GM20000 (cell line): ENCODE data around the gene NIPAL1.
A peak's percentile ranks its signal among the peaks of the same experiment; 100 is the strongest.
"Not testable (repeated sequence)": the region's sequence is repeated elsewhere in the genome, so short reads cannot be mapped to it uniquely, and the experiment has no call there.

Experiments
- DNase-seq: peaks from one replicate; pipeline ENCODE4 v3.0.0; 2012; ENCODE audit warnings: low spot score
- CTCF ChIP-seq: IDR thresholded peaks from 2 replicates; pipeline ENCODE4 v1.5.1; 2012; ENCODE audit warnings: mild to moderate bottlenecking, control low read depth; ENCODE audit errors: extremely low read depth, missing control alignments

Gene NIPAL1

GRCh38 chr4:48016141-48017107 lies at the start of gene NIPAL1, which contains the start of gene CNGA1:
Gene NIPAL1 (plus strand): TSS chr4:48016772. CDS start chr4:48016840, 68 bp downstream.
Gene CNGA1 (minus strand): TSS chr4:48016681. CDS start chr4:47952689, 63,992 bp downstream.
- peak; percentile 86 for DNase-seq
- peak; percentile 33 for TF ChIP-seq CTCF

- TF ChIP-seq CTCF, result no peak
- DNase-seq, result no peak
Measured at GRCh38 chr4:47968847-47969246, 47.7 kb upstream of the NIPAL1 start.

- no peak for TF ChIP-seq CTCF
- peak; percentile 28 for DNase-seq
Measured at GRCh38 chr4:47972181-47972580, 44.4 kb upstream of the NIPAL1 start.

- TF ChIP-seq CTCF, result no peak
- no peak for DNase-seq
Measured at GRCh38 chr4:47972721-47973120, 43.9 kb upstream of the NIPAL1 start.

GRCh38 chr4:47974566-47974965 lies 42.0 kb upstream of the NIPAL1 start:
- no peak for DNase-seq
- TF ChIP-seq CTCF, result no peak

GRCh38 chr4:47990145-47990544 lies 26.4 kb upstream of the NIPAL1 start:
- TF ChIP-seq CTCF, result no peak
- no peak for DNase-seq

- not testable (repeated sequence) for DNase-seq
Measured at GRCh38 chr4:47992475-47992874, 24.1 kb upstream of the NIPAL1 start.
